GM20431 (cell line): ENCODE results near the gene LCLAT1.

Experiments used
- in situ Hi-C: fragments of 300-500 bp; cut with MseI, MboI; formaldehyde crosslinking; loops from one replicate; pipeline ENCODE4 v1.15.0; 2020; ENCODE audit warnings: low sequenced_read_pairs; ENCODE audit not compliant: unreplicated experiment

The LCLAT1 gene

DNA sequence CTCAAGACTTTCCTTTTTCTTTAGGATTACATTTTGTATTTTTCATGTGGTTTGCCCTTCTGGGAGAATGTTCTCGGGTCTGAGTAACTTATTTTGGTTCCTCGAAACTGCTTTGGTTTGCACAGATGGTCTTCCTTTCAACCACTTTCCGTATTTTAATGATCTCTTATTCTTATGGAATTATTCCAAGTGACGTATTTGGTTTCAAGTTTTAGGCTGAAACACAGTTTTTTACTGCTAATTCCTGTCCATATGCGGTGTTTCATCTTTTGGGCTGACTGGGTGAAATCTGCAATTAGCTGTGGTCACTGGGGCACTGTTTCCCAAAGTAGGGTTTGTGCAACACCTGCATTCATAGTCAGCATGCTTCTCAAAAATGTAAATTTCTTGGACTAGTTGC lies 237.5 kb downstream of the LCLAT1 start:
- in situ Hi-C loops, result no loop called here

DNA sequence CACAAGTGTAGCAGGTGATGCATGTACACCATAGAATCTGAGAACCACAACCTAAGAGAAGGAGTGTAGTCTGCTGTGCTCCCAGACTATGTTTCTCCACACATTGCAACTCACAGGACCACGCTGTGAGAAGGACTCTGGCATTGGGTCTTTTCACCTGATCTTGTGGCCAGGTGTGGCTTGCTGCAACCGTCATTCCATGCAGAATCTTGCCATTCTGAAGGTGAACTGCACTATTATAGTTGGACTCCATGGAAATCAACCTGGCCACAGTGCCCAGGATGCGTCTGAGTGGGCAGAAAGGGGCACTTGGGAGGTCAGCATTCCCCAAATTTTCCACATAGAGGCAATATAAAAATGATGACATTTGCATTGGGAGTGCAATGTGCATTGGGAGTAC lies 237.9 kb downstream of the LCLAT1 start:
- in situ Hi-C loops, result no loop called here

DNA sequence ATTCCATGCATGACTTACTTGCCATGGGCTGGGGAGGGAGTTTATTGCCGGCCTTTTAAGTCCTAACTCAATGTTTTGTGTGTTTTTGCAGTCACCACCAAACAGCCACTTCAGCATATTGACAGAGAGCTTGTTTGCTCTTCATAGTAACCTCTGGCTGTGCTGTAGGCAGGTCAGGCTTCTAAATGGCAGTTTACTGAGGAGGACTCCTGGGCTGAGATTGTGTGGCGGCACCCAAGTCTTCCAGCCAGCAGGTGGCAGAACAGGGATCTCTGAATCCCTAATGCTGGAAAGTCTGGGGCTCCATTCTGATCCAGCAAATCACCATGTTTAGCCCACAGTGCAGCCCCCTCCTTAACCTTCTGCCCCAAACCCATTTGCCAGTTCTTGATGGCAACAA lies 239.0 kb downstream of the LCLAT1 start:
- in situ Hi-C loops, result no loop called here

DNA sequence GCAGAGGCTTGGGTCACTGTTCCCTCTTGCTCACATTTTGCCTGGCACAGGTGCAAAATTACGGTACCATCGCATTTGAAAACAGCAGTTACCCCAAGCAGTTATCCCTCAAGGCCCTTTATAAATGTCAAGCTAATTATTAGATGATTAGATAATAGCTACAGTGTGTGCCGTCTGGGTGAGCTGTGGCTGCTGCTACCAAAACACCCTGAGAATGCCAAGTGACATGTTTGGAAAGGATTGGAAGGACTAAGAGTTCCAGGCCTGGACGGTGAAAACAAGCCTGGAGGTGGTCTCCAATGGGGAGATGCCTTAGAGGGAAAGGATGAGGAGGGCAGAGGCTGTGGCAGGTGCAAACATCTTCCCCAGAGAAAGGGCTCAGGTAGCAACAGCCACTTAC lies 239.6 kb downstream of the LCLAT1 start:
- in situ Hi-C loops, result no loop called here

DNA sequence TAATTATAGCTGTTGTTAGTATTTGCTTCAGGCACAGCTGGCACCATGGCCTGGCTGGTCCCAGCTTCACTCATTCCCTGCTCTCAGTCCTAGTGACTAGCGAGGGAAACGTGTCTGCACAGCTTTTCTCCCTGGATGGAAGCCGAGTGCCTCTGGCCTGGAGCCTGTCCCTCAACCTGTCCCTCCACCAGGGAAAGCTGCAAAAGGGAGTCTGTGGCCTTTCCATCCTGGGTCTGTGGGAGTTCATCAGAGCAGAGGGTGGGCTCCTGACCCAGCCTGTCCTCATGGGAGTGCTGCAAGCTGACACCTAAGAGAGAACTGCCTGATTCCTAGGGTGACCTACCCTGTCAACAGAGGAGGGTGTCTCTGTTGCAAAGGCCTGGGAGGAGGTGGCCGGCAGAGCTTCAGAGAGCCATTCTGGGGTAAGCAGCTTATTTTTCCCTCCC lies 241.9 kb downstream of the LCLAT1 start:
- in situ Hi-C loops, result no loop called here

DNA sequence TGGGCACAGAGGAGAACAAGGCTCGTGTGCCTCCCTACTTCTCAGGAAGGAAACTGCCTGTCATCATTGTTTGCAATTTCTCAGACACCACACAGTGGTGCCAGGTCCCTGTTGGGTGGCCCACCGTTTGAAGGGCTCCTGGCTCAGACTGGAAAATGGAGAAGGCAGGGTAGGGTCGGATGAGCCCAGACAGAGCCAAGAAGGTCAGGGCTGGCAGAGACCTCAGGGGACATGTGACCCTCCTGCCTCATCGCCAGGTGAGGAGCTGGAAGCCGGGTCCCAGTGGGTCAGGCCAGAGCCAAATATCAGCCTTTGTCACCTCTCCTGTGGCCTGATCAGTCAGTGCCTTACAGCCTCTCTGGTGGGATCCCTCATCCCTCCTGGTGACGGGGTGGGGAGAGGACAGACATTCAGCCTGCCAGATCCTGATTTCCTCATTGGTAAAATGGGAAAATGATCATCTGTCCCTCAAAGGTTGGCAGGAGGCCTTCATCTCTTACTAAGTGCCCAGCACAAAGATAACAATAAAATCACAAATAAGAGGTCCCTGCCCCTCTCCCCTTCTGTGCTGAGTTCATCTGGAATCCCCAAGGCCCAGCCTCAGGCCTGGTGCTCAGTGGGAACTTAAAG lies 242.6 kb downstream of the LCLAT1 start:
- in situ Hi-C loops, result no loop called here

DNA sequence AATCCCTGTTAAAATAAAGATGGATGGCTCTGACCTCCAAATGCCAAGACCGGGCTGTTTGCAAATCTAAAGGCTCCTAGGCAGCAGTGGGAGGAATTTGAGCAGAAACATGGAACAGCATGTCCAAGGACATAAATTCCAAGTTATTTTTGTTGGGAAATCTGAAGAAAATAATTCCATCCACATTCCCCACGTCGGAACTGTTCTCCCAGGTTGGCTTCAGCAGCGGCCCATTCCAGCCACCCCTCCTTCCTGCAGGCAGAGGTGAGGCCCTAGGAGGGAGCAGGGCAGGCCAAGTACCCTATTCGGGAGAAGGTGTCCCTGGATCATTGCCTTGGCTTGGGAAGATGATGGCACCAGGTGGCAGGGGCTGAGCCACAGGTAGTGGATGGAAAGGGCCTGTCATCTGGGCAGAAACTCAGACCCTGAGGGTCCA lies 243.1 kb downstream of the LCLAT1 start:
- in situ Hi-C loops, result no loop called here

DNA sequence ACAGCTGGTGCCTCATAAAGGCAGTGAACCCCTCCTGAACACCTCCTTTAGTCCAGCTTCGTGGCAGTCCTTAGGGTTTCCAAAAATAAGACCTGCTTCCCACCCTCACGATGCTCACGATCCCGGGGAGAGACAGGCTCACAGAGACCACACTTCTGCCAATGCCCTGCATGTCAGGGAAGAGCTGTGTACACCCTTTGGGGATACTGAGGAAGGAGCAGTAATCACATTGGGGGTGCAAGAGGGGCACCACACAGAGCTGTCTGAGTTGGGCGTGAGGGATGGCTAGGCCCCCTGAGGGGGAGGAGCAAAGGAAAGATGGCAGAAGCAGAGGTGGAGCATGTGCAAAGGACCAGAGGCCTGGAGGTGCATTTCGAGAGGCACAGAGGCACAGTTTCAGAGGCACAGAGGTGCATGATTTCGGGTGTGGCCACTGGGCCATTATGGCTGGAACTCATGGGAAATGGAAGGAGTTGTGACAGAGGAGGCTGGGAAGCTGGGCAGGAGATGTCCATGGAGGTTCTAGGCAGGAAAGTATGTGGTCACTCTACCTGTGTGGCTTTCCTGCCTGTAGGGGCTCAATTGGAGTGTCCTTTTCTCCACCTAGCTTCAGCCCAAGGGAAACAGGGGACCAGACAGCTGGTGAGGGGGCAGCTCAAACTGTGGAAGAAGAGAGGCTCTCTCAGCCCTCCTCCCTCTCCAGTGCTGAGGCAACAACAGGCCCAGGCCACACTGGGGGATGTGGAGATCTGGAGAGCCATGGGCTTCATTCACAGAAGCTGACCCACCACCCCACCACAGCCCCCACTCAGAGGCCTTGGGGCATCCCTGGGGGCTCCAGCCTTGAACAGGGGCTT lies 244.3 kb downstream of the LCLAT1 start:
- in situ Hi-C loops, result no loop called here

DNA sequence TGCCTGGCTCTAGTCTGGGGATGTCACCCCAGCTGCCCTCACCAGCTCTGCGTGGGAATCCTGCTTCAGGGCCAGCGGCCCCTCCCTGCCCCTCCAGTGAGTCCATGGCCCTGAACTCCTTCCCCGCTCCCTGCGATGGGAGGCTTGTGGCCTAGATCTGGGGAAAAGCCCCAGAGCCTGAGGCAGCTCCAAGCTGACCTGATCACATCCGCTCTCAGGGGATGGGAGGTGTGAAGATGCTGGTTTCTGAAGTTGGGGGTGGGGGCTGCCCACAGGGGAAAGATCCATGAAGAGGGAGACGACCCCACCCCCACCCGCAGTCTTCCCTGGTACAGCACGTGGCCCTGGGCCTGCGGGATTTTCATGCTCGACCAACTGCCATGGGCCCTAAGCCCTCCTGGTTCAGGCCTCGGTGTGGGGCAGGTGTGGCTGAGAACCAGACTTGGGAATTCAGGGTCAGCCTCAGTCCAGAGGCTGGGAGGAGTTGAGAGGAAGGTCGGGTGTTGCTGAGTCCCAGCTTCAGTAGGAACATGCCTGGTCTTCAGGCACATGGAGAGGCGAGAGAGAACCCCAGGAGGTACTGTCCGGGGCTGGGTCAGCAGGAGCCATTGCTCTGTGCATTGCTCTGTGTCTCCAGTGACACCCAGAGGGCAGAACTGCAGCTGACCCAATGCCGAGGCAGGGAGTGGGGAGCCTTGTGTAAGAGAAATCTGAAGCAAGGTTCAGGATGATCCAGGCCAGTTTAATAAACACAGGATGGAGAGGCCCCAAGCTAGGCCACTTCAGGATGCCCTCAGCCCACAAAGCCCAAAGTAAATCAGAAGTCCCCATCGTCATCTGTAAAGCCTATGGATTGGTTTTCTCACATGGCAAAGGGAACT lies 245.1 kb downstream of the LCLAT1 start:
- in situ Hi-C loops, result no loop called here

DNA sequence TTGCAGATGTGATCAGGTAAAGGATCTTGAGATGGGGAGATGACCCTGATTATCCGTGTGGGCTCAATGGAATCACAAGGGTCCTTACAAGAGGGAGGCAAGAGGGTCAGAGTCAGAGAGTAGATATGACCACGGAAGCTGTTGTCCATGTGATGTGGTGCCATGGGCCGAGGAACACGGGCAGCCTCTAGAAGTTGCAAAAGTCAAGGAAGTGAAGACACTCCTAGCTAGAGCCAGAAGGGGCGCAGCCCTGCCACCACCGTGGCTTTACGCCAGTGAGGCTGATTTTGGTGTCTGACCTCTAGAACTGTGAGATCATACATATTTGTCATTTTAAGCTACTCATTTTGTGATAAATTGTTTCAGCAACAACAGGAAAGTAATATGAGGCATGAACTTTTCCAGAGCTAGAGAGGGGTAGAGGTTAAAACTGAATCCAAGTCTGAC lies 245.8 kb downstream of the LCLAT1 start:
- in situ Hi-C loops, result no loop called here
